Skeletal muscle tissue (tissue), 4 donors: ENCODE results near the gene C19orf53. TPM values are rescaled to one million over a fixed set of nuclear protein-coding genes. Genes with fewer than 3 reads are reported as not detected.
A peak's percentile ranks its signal among the peaks of the same experiment; 100 is the strongest.

Source experiments
- H3K27ac ChIP-seq: one replicate; pipeline ENCODE4 v1.7.0; 2013; ENCODE audit warnings: mild to moderate bottlenecking, low read depth, low read length, inconsistent platforms
- H3K27me3 ChIP-seq, 3 donors: one replicate each; pipeline ENCODE4 v1.7.0; 2013; ENCODE audit warnings: low read length in 3 of 3; ENCODE audit not compliant: control insufficient read depth in 3 of 3, insufficient read depth in 3 of 3
- H3K36me3 ChIP-seq, 3 donors: one replicate each; pipeline ENCODE4 v1.7.0; 2013; ENCODE audit warnings: low read length in 3 of 3; ENCODE audit not compliant: control insufficient read depth in 3 of 3, insufficient read depth in 3 of 3
- H3K4me1 ChIP-seq, 3 donors: one replicate each; pipeline ENCODE4 v1.7.0; 2013; ENCODE audit warnings: low read length in 3 of 3, mild to moderate bottlenecking in 3 of 3; ENCODE audit not compliant: control insufficient read depth in 3 of 3, insufficient read depth in 3 of 3
- H3K4me3 ChIP-seq, 3 donors: one replicate each; pipeline ENCODE4 v1.7.0; 2013; ENCODE audit warnings: low read length in 3 of 3
- H3K9ac ChIP-seq, 3 donors: one replicate each; pipeline ENCODE4 v1.7.0; 2013; ENCODE audit warnings: low read length in 3 of 3, mild to moderate bottlenecking in 3 of 3, moderate library complexity in 2 of 3, low read depth in 1 of 3
- H3K9me3 ChIP-seq, 3 donors: one replicate each; pipeline ENCODE4 v1.7.0; 2013; ENCODE audit warnings: low read length in 3 of 3; ENCODE audit not compliant: control insufficient read depth in 3 of 3
- total RNA-seq: library from RNA; depleted of rRNA; stranded (reverse); fragments of >200 nt; gene quantifications from one replicate; pipeline ENCODE4 v1.2.3, GENCODE V29; 2014
- donor health status: Osteomylitis.

Gene C19orf53
- total RNA-seq, 1 donor from 2014 or later = 36.0 TPM

DNA sequence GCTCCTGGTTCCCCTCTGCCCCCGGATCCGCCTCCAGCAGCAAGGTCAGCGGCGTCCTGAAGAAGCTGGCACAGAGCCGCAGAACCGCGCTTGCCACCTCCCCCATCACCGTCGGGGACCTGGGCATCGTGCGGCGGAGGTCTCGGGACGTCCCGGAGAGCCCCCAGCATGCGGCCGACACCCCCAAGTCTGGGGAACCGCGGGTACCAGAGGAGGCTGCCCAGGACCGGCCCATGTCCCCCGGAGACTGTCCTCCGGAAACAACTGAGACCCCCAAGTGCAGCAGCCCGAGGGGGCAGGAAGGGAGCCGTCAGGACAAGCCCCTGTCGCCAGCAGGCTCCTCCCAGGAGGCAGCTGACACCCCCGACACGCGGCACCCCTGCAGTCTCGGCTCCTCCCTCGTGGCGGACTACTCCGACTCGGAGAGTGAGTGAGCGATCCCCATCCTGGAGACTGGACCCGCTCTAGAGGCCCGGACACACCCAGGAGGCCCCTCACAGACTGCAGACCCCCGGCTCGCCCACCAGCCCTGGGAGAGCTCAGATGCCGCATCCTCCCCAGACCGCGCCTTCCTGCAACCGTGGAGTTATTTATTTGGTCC, 11.5 kb upstream of the C19orf53 start:
- H3K4me3 ChIP-seq = no peak overlapping the region
- no peak overlapping the region for H3K27ac ChIP-seq
- no peaks in the 10 kb centered on the region for H3K9me3 ChIP-seq
- peaks cover 41 to 42% (median 41%) of the 10 kb centered on the region in 3 donors for H3K36me3 ChIP-seq
- no peaks in the 10 kb centered on the region for H3K27me3 ChIP-seq
- peaks cover 7 to 15% (median 12%) of the 10 kb centered on the region in 3 donors for H3K4me1 ChIP-seq
- H3K9ac ChIP-seq = no peak overlapping the region

GRCh38 chr19:13763265-13763664, 11.0 kb upstream of the C19orf53 start:
- no peak overlapping the region for H3K27ac ChIP-seq
- H3K9me3 ChIP-seq = no peaks in the 10 kb centered on the region
- H3K4me1 ChIP-seq = peaks cover 7 to 15% (median 12%) of the 10 kb centered on the region in 3 donors
- H3K9ac ChIP-seq = no peak overlapping the region
- H3K36me3 ChIP-seq = peaks cover 38 to 40% (median 39%) of the 10 kb centered on the region in 3 donors
- H3K27me3 ChIP-seq = no peaks in the 10 kb centered on the region
- no peak overlapping the region for H3K4me3 ChIP-seq

GRCh38 chr19:13764101-13764807, 10.0 kb upstream of the C19orf53 start, which contains the start of gene MRI1:
Gene MRI1, plus strand, starts transcription at chr19:13764522. Its CDS starts 67 bp downstream, at chr19:13764589.
- no peaks in the 10 kb centered on the region for H3K27me3 ChIP-seq
- peak within 1 kb of the TSS; percentile 70 for H3K27ac ChIP-seq
- H3K9ac ChIP-seq = peak within 1 kb of the TSS; percentile 75 to 85 (median 85)
- H3K4me3 ChIP-seq = peak within 1 kb of the TSS; percentile 81 to 88 (median 86)
- H3K9me3 ChIP-seq = no peaks in the 10 kb centered on the region
- peaks cover 36 to 40% (median 38%) of the 10 kb centered on the region in 3 donors for H3K36me3 ChIP-seq
- peaks cover 7 to 15% (median 12%) of the 10 kb centered on the region in 3 donors for H3K4me1 ChIP-seq

- H3K27me3 ChIP-seq = no peaks in the 10 kb centered on the region
- no peaks in the 10 kb centered on the region for H3K9me3 ChIP-seq
- H3K4me1 ChIP-seq = peaks cover 7 to 15% (median 12%) of the 10 kb centered on the region in 3 donors
- no peak overlapping the region for H3K27ac ChIP-seq
- H3K4me3 ChIP-seq = peak overlapping the region; percentile 71 to 88 (median 78)
- peaks cover 37 to 42% (median 37%) of the 10 kb centered on the region in 3 donors for H3K36me3 ChIP-seq
- H3K9ac ChIP-seq = peak overlapping the region; percentile 56 to 85 (median 69)
These were observed 9.3 kb upstream of the C19orf53 start for GRCh38 chr19:13764821-13765394.

GRCh38 chr19:13765395-13766094, 8.7 kb upstream of the C19orf53 start:
- H3K27me3 ChIP-seq = no peaks in the 10 kb centered on the region
- H3K36me3 ChIP-seq = peaks cover 31 to 41% (median 35%) of the 10 kb centered on the region in 3 donors
- H3K9me3 ChIP-seq = no peaks in the 10 kb centered on the region
- peak overlapping the region; percentile 71 to 88 (median 78) for H3K4me3 ChIP-seq
- H3K9ac ChIP-seq = peak overlapping the region; percentile 56 to 85 (median 69)
- peak overlapping the region; percentile 12 for H3K27ac ChIP-seq
- peaks cover 7 to 15% (median 12%) of the 10 kb centered on the region in 3 donors for H3K4me1 ChIP-seq

DNA sequence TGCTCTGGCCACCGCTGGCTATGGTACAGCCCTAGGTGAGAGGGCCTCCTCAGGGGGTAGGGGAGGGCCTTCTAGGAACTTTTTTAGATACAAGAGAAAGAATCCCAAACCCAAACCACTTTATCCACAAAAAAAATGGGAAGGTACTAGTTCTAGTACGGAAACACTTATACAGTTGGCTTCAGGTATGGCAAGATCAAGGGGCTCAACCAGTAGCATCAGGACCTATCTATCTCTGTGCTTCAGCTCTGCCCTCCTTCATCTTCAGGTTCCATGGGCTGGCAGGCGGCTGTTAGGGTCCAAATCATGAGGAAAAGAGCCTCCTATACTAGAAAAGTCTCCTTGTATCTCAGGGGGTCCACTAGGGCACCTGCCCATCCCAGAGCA, 8.2 kb upstream of the C19orf53 start:
- Histone ChIP-seq H3K4me1 (peaks cover 7 to 15% (median 12%) of the 10 kb centered on the region in 3 donors), H3K9ac (no peak overlapping the region), H3K27ac (no peak overlapping the region), H3K27me3 (no peaks in the 10 kb centered on the region), H3K9me3 (no peaks in the 10 kb centered on the region), H3K36me3 (peaks cover 27 to 38% (median 34%) of the 10 kb centered on the region in 3 donors), H3K4me3 (no peak overlapping the region)

GRCh38 chr19:13768510-13768909, 5.7 kb upstream of the C19orf53 start:
- Histone ChIP-seq H3K36me3 (peaks cover 20 to 26% (median 24%) of the 10 kb centered on the region in 3 donors), H3K27ac (no peak overlapping the region), H3K4me1 (peaks cover 7 to 15% (median 12%) of the 10 kb centered on the region in 3 donors), H3K9ac (no peak overlapping the region), H3K27me3 (no peaks in the 10 kb centered on the region), H3K4me3 (no peak overlapping the region), H3K9me3 (no peaks in the 10 kb centered on the region)

DNA sequence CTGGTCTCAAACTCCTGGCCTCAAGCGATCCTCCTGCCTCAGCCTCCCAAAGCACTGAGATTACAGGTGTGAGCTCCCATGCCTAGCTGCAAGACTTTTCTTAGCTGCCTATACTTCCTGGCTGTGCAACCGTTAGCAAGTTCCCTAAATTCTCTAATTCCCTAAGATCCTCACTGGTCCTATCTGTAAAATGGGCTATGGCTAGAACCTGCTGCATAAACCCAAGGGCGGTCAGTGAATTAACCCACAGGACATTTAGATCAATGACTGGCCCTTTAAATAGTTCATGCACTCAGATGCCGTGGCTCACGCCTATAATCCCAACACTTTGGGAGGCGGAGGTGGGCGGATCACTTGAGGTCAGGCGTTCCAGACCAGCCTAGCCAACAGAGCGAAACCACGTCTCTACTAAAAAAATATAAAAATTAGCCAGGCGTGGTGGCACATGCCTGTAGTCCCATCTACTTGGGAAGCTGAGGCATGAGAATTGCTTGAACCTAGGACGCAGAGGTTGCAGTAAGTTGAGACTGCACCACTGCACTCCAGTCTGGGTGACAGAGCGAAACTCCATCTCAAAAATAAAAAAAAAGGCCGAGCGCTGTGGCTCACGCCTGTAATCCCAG, 4.1 kb upstream of the C19orf53 start:
- Histone ChIP-seq H3K9me3 (no peaks in the 10 kb centered on the region), H3K36me3 (peaks cover 20 to 26% (median 24%) of the 10 kb centered on the region in 3 donors), H3K4me3 (no peak overlapping the region), H3K4me1 (peaks cover 7 to 16% (median 14%) of the 10 kb centered on the region in 3 donors), H3K27me3 (no peaks in the 10 kb centered on the region), H3K27ac (no peak overlapping the region), H3K9ac (no peak overlapping the region)

DNA sequence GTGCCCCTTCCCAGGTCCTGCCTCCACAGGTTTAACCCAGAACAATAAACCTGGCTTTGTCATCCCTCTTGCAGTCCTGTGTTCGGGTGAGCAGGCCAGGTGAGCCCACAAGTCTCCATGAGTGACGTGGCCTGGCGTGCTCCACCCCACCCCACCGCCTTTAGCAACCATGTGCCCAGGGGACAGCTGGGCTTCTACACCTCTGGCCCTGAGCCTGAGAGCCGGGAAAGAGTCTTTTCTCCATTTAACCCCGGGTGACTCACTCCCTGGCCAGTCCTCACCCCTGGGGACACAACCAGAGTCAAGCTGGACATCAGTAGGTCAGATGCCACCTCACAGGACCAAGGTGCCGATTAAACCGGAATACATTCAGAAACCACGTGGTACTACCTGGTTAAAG, 4.1 kb downstream of the C19orf53 start:
- H3K27ac ChIP-seq = no peak overlapping the region
- no peaks in the 10 kb centered on the region for H3K9me3 ChIP-seq
- H3K36me3 ChIP-seq = peaks cover 25 to 30% (median 29%) of the 10 kb centered on the region in 3 donors
- no peak overlapping the region for H3K4me3 ChIP-seq
- H3K9ac ChIP-seq = peak overlapping the region in 1 of 3 donors; percentile 12
- peaks cover 13 to 21% (median 20%) of the 10 kb centered on the region in 3 donors for H3K4me1 ChIP-seq
- no peaks in the 10 kb centered on the region for H3K27me3 ChIP-seq
